Pancreas (tissue), 10 donors: Measurements from ENCODE around the gene PACS2. TPM values are rescaled to one million over a fixed set of nuclear protein-coding genes. Genes with fewer than 3 reads are reported as not detected.

Experiments
- ATAC-seq, 4 donors: fragments of 200-7000 bp; cut with Tn5 transposase; one replicate each; pipeline versions ENCODE4 v1.8.0 to v1.9.1; 2020; ENCODE audit warnings: mild to moderate bottlenecking in 4 of 4, moderate library complexity in 4 of 4
- DNase-seq, 6 donors: peaks; one replicate each; pipeline ENCODE4 v3.0.0-alpha.2; 2020
- FAIRE-seq: peaks from 2 replicates; lab custom pipeline; 2012; peaks lifted over from hg19 to GRCh38; lab: Jason Lieb, UNC
- H3K27ac ChIP-seq, 4 donors: fragments of 200-600 bp; sonication (generic); 1 replicate in 3 of 4; 2 replicates in 1 of 4; pipeline versions ENCODE4 v1.5.0 to v1.8.0; 2020
- H3K27me3 ChIP-seq, 4 donors: fragments of 200-600 bp; one replicate each; pipeline ENCODE4 v1.8.0; 2021
- H3K36me3 ChIP-seq, 3 donors: fragments of 200-600 bp; sonication (generic) in 1 of 3; one replicate each; pipeline versions ENCODE4 v1.5.0 to v1.8.0; 2020 to 2021
- H3K4me1 ChIP-seq, 3 donors: fragments of 200-600 bp; one replicate each; pipeline ENCODE4 v1.8.0; 2021
- H3K4me3 ChIP-seq, 4 donors: fragments of 200-600 bp; sonication (generic) in 2 of 4; one replicate each; pipeline versions ENCODE4 v1.5.0 to v1.8.0; 2020 to 2021
- H3K9me3 ChIP-seq, 4 donors: fragments of 200-600 bp; one replicate each; pipeline ENCODE4 v1.8.0; 2021
- WGBS, 2 donors: extraction: QIAGEN DNeasy Blood & Tissue Kit; methylation state at CpG; one replicate each; pipeline ENCODE4 v1.1.7; 2013; 5-methylcytosine and 5-hydroxymethylcytosine counted together
- intact Hi-C, 3 donors: fragments of 100-400 bp; cut with DNase I; formaldehyde crosslinking; loops; one replicate each; pipeline versions ENCODE4 v1.11.1 to v1.14.2; 2022
- polyA plus RNA-seq, 2 donors: library from polyadenylated mRNA; stranded (reverse); fragments of 200-250 nt; gene quantifications; one replicate each; pipeline ENCODE4 v1.2.3, GENCODE V29; 2013
- total RNA-seq, 6 donors: library from RNA; stranded (reverse); fragmentation: NEBNext Ultra II Directional in 4 of 6; extraction: Animal tissue kit (Norgen Biotek cat#: 25700) in 4 of 6; gene quantifications; one replicate each; pipeline versions ENCODE4 v1.2.1 to v1.2.4, GENCODE V29; 2021 to 2023
- TF ChIP-seq, protein P1 (sequence below), 4 donors: fragments of 200-600 bp; sonication (generic) in 3 of 4; IDR thresholded peaks; one replicate each; pipeline versions ENCODE4 v1.5.0 to v1.8.0; 2021; ENCODE audit warnings: antibody characterized with exemption in 4 of 4
- donor health status: healthy with polysubstance abuse.
- donor health status: DM: no; HTN: no; CAD: no; lungs with moderate emphysema.
- donor health status: DM: no; HTN: no; CAD: no.
- donor health status: control.
- donor health status: control.
- donor health status: Bipolar disorder and iron deficiency.
- donor health status: DM: yes; HTN: yes; CAD: no.
- donor health status: DM: no; HTN: no; CAD: no.
- donor health status: DM: no; HTN: no; CAD: no.
- donor health status: DM: yes; HTN: yes; CAD: no.

PACS2 gene
- total and polyA plus RNA-seq, 8 donors: 36.9 to 128 (median 49.3) TPM

DNA sequence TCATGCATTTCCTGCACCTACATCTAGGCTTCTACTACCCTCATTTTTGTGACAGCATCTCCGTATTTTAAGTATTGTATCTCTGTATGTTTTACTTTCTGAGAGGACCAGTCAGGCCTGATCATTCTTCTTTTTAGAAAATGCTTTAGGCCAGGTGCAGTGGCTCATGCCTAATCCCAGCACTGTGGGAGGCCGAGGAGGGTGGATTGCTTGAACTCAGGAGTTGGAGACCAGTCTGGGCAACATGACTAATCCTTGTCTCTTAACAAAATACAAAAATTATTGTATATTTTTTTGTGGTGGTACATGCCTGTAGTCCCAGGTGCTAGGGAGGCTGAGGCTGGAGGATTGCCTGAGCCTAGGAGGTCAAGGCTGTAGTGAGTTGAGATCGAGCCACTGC lies 36.9 kb downstream of the PACS2 start:
- Histone ChIP-seq H3K27ac (peak overlapping the region in 1 of 4 donors; percentile 30), H3K9me3 (no peaks in the 10 kb centered on the region), H3K4me3 (no peak overlapping the region), H3K4me1 (no peaks in the 10 kb centered on the region), H3K27me3 (no peaks in the 10 kb centered on the region), H3K36me3 (peaks cover 0 to 4% (median 0%) of the 10 kb centered on the region in 3 donors)
- DNase-seq (no peak), ATAC-seq (no peak), FAIRE-seq (no peak)
- TF ChIP-seq, protein P1, sequence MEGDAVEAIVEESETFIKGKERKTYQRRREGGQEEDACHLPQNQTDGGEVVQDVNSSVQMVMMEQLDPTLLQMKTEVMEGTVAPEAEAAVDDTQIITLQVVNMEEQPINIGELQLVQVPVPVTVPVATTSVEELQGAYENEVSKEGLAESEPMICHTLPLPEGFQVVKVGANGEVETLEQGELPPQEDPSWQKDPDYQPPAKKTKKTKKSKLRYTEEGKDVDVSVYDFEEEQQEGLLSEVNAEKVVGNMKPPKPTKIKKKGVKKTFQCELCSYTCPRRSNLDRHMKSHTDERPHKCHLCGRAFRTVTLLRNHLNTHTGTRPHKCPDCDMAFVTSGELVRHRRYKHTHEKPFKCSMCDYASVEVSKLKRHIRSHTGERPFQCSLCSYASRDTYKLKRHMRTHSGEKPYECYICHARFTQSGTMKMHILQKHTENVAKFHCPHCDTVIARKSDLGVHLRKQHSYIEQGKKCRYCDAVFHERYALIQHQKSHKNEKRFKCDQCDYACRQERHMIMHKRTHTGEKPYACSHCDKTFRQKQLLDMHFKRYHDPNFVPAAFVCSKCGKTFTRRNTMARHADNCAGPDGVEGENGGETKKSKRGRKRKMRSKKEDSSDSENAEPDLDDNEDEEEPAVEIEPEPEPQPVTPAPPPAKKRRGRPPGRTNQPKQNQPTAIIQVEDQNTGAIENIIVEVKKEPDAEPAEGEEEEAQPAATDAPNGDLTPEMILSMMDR (IDR thresholded peaks at IDR 0.05): no peak
- 78 to 79% methylated on average over 3 of the region's 3 CpGs for WGBS, 2 donors
- intact Hi-C loops: loop anchor here in 1 of 3 donors (5.0 to 10.0 kb wide), 3 partner anchors 67 to 264 kb away; no protein-coding TSS in a partner anchor

DNA sequence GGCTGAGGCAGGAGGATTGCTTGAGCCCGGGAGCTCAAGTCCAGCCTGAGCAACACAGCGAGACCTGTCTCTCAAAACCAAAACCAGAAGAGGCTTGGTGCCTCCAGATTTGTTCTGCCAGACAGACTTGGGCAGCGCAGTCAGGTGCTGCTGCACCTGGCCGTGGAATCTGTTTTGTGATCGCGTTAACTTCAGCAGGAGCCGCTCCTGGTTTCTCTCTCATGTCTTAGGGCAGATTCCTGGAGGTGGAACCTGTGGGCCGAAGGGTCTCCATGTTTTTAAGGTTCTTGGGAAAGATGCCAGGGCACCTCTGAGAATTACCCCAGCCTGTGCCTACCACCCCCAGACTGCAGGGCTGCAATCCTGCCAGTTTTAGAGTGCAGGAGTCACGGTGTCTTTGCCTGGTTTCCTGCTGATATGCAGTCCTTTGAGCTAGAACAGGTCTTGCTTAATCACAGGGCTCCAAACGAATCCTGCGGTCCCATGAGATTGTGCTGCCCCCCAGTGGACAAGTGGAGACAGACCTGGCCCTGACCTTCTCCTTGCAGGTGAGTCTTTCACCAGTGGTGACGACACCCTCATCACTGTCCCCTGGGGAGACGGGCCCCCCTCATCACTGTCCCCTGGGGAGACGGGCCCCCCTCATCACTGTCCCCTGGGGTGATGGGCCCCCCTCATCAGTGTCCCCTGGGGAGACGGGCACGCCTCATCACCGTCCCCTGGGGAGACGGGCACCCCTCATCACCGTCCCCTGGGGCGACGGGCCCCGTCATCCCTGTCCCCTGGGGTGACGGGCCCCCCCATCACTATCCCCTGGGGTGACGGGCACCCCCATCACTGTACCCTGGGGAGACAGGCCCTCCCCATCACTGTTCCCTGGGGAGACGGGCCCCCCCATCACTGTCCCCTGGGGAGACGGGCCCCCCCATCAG lies 37.6 kb downstream of the PACS2 start:
- WGBS, 2 donors: 37 to 47% methylated on average over 18 to 26 of the region's 26 CpGs
- FAIRE-seq (peak; percentile 5), DNase-seq (peak; percentile 83 to 94 (median 89)), ATAC-seq (peak; percentile 97 to 99 (median 98))
- no peak overlapping the region for H3K4me3 ChIP-seq
- TF ChIP-seq, protein P1 (IDR thresholded peaks at IDR 0.05): peak; percentile 65 to 92 (median 76)
- H3K4me1 ChIP-seq: no peaks in the 10 kb centered on the region
- H3K27ac ChIP-seq: peak overlapping the region in 1 of 4 donors; percentile 30
- H3K9me3 ChIP-seq: no peaks in the 10 kb centered on the region
- H3K27me3 ChIP-seq: no peaks in the 10 kb centered on the region
- intact Hi-C loops: loop anchor here in 1 of 3 donors (5.0 to 10.0 kb wide), 3 partner anchors 67 to 265 kb away; no protein-coding TSS in a partner anchor
- H3K36me3 ChIP-seq: peaks cover 0 to 4% (median 0%) of the 10 kb centered on the region in 3 donors

DNA sequence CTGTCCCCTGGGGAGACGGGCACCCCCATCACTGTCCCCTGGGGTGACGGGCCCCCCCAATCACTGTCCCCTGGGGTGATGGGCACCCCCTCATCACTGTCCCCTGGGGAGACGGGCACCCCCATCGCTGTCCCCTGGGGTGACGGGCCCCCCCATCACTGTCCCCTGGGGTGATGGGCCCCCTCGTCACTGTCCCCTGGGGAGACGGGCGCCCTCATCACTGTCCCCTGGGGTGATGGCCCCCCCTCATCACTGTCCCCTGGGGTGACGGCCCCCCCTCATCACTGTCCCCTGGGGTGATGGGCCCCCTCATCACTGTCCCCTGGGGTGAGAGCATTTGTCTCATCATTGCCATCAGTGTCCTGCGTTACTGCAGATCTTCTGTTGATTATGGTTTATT lies 38.6 kb downstream of the PACS2 start:
- FAIRE-seq (no peak), DNase-seq (no peak), ATAC-seq (no peak)
- Histone ChIP-seq H3K27me3 (no peaks in the 10 kb centered on the region), H3K36me3 (peaks cover 0 to 4% (median 0%) of the 10 kb centered on the region in 3 donors), H3K4me3 (no peak overlapping the region), H3K4me1 (no peaks in the 10 kb centered on the region), H3K27ac (no peak overlapping the region), H3K9me3 (no peaks in the 10 kb centered on the region)
- TF ChIP-seq, protein P1 (IDR thresholded peaks at IDR 0.05): no peak
- 85 to 87% methylated on average over 10 of the region's 10 CpGs for WGBS, 2 donors
- intact Hi-C loops: loop anchor here in 1 of 3 donors (5.0 to 10.0 kb wide), 3 partner anchors 68 to 266 kb away; no protein-coding TSS in a partner anchor

DNA sequence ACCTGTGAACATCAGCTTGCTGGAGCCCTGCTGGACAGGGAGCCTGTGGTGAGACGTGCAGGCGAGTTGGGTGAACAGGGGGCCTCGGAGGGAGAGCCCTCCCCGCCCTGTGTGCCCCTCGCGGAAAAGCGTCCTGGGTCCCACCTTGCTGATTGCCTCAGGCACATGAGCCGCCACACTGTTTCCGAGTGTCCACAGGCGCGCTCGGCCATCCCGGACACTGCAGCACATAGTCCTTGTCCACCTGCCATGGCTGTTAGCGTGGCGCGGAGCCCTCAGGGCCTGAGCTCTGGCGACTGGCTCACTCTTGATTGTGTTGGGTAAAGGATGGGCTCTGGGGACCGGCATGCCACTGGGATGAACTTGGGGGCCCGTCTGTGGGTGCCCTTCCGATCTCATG lies 40.0 kb downstream of the PACS2 start:
- H3K36me3 ChIP-seq: peaks cover 0 to 4% (median 0%) of the 10 kb centered on the region in 3 donors
- ATAC-seq (no peak), DNase-seq (no peak), FAIRE-seq (no peak)
- no peak overlapping the region for H3K27ac ChIP-seq
- intact Hi-C loops: loop anchor here in 1 of 3 donors (5.0 to 10.0 kb wide), 3 partner anchors 70 to 267 kb away; no protein-coding TSS in a partner anchor
- TF ChIP-seq, protein P1 (IDR thresholded peaks at IDR 0.05): no peak
- no peaks in the 10 kb centered on the region for H3K27me3 ChIP-seq
- 95 to 97% methylated on average over 20 of the region's 20 CpGs for WGBS, 2 donors
- H3K4me3 ChIP-seq: no peak overlapping the region
- H3K9me3 ChIP-seq: no peaks in the 10 kb centered on the region
- no peaks in the 10 kb centered on the region for H3K4me1 ChIP-seq
